GM19238 (cell line): ENCODE results near the gene MCM6.
"Not testable (repeated sequence)": the region's sequence is repeated elsewhere in the genome, so short reads cannot be mapped to it uniquely, and the experiment has no call there.

Experiments
- DNase-seq: peaks from one replicate; pipeline ENCODE4 v3.0.0; 2011; ENCODE audit warnings: low spot score; ENCODE audit not compliant: insufficient read length

MCM6 gene

DNA sequence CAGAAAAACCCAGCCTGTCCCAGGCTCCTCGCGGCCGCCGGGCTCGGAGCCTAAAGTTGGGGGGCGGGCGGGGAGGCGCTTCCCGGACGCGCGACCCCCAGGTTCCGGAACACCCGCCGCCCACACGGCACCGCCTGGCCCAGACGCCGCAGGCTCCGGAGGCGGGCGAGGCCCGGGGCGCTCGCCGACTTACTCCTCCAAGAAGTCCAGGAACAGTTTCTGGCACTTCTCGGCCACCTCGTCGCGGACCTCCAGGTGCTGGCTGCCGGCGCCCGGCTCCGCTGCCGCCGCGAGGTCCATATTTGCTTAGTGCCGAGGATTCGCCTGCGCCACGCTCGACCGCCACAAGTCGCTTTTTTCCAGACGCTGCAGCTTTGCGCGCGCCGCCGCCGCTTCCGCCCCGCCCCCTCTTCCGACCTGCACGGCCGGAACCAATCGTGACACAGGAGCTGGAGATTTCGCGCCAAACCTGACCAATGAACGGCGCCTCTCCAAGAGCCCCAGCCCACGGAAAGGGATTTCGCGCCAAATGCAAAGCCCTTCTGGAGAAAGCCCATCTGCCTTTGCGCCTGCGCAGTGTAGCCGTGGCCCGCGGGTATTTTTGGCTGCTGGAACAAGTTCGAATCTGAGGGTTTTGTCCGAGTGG is at the start of gene MCM6:
TSS of gene MCM6 (minus strand) at position 378 of the 646 bp plus-strand sequence. CDS start at position 300, 78 bp downstream.
- DNase-seq = peak; percentile 94

DNA sequence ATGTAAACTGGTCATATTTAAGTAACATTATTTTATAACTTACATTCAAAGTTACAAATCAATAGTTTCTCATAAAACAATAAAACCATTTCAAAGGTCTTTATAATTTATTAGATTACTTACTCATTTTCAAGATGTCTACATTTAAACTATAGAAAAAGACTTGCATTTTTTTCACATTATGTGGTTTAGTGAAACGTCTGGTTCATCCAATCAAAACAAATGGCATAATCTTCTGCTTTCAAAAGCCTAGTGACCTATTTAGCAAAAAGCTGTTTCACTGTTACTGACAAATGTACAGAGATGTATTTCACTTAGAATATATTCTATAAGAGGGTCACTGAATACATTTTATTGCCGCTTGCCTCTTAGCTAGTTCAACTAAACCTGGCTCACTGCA is 49.3 kb upstream of the MCM6 start:
- no peak for DNase-seq

DNA sequence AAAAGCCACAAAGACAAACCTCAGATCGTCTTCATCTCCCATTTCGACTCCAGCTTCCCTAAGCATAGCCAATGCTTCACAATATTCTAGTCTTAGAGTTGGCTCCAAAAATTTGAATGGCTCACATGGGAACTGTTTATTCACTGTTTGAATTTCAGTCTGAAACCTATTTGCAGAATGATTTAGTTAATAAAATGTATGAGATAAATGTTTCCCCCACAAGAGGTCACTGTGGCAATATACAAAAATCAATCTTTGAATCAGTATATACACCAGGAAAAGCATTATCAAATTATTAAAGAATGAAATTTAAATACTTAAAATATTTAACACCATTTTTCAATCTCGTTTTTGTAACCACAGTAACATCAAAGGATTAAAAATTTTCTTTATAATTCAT is 40.0 kb upstream of the MCM6 start:
- DNase-seq = no peak

DNA sequence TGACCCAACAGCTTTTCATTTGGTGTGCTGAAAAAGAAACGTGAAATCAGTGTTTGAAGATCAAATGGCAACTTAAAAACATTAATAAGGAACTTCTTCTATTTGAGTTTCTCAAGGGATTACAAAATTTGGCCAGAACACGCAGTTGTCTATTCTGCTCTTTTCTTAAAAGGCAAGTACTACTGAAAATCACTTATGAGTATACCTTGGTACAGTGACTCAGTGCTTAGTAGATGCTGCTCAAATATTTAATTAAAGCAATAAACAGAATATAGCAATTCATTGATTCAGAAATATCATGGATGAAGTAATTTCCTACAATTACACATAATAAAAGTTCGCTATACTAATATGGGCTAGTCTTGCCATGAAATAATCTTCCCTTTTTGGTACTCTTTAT is 38.2 kb upstream of the MCM6 start:
- DNase-seq = no peak

DNA sequence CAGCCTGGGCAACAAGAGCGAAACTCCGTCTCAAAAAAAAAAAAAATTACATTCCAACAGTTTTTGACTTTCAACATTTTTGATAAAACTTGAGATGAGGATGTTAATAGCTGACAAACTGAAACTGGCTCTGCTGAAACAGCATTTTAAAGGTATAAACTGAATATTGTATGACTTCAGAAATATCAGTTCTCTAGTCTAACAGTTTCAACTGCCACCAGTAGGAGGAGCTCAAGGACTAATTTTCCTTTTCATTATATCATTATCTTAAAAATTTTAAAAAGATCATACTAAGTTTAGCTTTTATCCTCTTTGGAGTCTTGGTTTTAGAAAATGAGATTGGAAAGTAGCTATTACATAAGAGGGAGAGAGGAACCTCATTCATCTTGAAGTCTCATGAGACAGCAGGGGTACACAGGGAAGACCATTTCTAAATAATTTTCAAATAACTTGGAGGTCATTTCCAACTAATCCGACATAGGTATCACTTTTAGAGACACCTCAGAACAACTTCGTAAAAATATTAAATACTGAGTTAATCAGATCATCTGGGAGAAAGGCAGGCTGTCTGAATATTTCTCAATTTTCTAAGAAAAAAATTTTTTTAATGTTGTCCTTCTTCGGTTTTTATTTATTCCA is 37.6 kb upstream of the MCM6 start:
- DNase-seq = no peak

DNA sequence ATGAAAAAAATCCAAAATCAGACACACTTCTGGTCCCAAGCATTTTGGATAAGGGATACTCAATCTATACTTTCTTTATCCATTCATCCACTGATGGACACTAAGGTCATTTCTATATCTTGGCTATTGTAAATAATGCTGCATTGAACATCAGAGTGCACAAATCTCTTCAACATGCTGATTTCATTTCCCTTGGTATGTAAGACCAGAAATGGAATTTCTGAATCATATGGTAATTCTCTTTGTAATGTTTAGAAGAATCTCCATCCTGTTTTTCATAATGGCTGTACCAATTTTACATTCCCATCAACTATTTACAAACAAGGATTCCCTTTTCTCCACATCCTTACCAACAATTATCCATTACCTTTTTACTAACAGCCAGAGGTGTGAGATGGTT is 33.7 kb upstream of the MCM6 start:
- no peak for DNase-seq

DNA sequence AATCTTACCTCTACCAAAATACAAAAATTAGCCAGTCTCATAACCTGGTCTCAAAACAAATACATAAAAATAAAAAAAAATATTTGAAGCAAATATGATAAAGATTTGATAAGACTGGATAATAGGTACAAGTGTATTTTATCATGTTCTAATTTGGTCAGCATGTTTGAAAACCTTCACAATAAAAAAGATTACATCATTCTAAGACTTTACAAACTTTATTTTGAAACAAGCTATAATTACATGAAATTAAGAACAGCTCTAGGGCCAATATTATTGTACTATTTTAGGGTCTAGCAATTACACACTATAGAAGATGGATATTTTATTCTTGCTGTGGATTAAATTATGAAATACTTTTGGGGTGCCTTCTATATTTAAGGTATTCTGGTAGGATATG is 29.4 kb upstream of the MCM6 start:
- no peak for DNase-seq

DNA sequence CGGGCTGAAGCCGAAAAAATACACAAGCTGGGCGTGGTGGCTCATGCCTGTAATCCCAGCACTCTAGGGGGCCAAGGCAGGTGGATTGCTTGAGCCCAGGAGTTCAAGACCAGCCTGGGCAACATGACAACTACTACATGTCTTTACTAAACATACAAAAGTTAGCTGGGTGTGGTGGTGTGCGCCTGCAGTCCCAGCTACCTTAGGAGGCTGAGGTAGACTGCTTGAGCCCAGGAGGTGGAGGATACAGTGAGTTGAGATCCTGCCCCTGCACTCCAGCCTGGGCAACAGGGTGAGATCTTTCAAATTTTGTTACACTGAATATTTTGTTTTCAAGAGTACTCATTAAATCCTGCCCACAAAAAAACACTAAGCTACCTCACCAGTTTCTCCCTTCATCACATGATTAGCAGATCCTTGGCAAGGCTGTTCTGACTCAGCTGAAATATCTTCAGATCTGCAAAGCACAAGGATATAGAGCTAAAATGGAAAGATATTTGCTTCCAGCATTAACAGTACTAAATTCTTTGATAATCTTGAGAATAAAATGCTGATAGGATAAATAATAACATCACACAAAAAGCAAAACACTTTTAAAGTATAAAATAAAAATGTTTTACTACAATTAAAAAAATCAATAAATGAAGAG is 28.2 kb upstream of the MCM6 start:
- DNase-seq = no peak

DNA sequence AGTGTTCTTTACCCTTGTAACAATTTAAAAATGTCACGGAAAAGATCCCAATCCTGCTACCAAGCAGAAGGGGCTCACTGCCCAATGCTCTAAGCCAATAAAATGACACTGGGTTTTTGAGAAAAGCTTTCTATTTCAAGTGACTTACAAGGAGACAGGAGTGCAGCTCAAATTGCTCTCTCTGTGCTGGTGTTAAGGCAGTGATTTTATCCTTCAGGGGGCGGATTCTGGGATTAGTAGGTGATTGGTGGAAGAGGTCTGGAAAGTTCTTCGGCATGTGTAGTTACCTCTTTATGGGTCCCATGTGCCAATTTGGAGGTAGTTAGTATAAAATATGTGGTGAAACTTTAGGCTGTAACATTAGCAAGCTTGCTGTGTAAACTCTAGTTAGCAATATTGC is 27.4 kb upstream of the MCM6 start:
- no peak for DNase-seq

DNA sequence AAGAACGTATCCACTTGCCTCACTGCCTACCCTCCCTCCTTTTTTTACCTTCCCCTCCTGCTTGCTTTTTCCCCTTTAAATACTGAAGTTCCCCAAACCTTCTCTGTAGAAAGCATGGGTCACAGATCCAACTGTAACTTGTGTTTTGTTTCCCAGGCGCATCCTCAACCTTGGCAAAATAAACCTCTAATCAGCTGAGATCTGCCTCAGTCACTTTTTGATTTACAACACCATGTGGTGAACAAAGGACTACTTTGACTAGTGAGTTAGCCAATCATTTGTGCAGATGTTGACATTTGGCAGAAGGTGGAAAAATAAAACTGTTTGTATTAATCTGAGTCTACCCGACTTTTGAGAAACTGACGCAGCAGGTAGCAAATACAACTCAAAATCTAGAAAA is 23.3 kb upstream of the MCM6 start:
- DNase-seq = no peak

DNA sequence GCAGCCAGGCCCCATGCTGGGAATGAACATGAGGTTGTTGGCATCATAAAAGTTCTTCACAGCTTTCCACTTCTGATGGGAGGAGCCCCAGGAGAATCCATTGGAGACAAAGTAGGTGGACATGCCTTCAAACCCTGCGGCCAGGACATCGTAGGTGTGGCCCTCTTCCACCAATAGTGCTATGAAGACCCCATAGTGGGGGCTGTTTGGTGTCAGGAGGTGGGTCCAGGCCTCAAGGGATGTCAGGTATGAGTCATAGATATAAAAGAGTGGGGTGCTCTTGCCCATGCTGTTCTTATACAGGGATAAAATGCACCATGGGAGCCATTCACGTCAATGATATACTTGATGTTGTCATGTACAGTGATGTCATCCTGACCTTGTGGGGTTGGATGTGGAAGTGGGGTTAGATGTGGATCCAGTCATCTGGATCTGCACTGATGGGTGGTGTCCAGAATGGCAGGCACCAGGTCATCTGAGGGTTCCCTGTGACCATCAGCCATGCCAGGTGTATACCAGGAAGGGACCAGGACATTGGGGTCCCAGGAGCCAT is 22.1 kb upstream of the MCM6 start:
- no peak for DNase-seq

DNA sequence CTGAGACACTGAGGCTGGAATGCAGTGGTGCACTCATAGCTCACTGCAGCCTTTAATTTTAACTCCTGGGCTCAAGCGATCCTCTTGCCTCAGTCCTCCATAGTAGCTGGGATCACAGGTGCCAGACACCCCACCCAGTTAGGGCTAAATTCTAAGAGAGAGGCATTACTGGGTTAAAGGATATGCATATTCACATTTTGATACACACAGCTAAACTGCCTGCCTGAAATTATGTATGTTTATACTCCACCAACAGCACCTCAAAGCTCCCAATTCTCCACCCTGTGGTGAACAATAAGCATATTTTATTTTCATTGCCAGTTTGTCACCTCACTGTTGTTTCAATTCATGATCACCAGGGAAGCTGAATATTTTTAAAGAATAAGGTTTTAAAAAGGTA is 18.7 kb upstream of the MCM6 start:
- DNase-seq = no peak

DNA sequence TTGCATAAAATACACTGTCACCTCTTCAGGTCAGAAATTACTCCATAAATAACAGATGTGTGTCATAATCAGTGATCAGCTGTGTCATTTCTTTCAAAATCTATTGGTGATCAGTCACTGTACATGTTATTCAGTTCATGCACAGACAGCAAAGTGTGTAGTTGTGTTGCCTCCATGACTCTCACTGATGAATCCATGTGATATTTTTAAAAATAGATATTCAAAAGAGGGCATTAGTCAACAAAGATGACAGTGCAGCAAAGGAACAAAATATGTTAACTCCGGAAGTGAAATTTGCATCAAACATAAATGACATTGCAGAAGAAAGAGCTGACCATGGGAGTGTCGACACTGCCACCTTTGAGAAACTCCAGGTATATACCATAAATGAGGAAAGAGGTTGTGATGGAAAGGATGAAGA is 17.1 kb upstream of the MCM6 start:
- DNase-seq = no peak

DNA sequence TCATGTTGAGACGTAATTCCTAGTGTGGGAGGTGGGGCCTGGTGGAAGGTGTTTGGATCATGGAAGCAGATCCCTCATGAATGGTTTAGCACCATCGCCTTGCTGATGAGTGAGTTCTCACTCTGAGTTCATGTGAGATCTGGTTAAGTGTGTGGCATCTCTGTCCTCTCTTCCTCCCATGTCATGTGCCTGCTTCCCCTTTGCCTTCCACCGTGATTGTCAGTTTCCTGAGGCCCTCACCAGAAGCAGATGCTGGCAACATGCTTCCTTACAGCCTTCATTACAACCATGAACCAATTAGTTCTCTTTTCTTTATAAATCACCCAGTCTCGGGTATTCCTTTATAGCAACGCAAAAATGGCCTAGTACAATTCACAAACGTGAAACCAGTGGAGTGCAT is 14.6 kb upstream of the MCM6 start:
- DNase-seq = no peak

DNA sequence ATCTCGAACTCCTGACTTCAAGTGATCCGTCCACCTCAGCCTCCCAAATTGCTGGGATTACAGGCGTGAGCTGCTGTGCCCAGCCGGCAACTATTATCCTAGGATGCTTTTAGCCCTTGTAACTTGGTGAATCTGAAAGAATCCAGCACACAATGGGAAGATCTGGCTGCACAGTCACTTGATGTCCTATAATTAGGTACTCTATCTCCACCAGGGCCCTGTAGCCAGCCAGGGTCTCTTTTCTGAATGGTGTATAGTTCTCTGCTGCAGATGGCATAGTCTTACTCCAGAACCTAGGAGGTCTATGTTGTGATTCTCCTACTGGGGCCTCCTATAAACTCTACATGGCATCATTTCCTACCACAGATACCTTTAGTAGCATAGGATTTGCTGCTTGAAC is 13.9 kb upstream of the MCM6 start:
- no peak for DNase-seq

DNA sequence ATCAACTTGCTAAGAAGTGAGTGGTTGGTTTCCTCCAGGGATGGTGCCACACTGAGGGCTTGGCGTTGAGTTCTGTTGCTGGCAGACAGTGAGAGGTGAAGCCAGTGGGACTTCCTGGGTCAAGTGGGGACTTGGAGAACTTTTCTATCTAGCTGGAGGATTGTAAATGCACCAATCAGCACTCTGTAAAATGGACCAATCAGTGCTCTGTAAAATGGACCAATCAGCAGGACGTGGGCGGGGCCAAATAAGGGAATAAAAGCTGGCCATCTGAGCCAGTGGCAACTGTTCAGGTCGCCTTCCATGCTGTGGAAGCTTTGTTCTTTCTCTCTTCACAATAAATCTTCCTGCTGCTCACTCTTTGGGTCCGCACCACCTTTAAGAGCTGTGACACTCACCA is 12.3 kb upstream of the MCM6 start:
- DNase-seq = not testable (repeated sequence)

DNA sequence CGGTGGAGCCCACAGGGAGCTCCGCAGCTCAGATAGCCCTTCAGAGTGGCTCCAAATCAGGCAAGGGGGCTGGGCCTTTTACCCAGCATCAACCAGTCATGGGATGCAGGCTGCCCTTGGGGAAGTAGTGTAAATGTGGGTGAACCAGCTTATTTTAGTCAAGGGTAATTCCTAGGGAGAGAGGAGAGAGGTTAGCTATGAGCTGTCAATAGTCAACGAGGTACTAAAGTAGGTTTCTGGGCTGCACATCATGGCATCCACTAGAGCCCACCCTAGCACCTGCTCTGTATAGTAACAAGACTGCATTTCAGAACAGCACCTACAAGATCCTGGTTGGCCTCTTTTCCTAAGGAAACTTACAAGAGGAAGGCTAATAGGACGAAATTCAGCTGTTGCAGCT is 9.5 kb upstream of the MCM6 start:
- DNase-seq = no peak

DNA sequence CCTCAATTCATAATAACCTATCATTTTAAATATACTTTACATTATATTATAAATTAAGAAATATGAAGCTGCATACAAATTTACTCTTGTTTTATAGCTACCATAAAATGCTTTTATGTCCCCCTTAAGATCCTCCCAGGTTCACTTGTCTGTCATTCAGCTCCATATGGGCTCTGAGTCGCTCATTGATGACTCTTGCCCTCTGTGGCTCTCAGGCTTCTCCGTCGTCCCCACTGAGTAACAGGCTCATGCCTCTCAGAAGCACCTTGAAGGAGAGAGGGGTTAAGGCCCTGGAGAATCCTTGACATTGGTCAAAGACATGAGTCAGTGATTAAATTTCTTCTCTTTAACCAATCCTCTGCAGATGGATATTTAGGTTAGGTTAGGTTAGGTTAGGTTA is 6.2 kb upstream of the MCM6 start:
- no peak for DNase-seq

DNA sequence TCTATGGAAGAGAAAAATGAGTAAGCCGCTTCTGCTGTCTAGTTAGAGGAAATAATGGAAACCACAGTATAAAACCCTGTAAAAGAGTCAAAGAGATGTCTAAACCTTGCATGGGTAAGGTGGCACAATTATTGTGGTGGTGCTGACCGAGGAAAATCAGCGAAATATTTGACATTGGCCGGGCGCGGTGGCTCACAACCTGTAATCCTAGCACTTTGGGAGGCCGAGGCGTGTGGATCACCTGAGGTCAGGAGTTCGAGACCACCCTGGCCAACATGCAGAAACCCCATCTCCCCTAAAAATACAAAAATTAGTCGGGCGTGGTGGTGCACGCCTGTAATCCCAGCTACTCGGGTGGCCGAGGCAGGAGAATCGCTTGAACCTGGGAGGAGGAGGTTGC is 527 bp upstream of the MCM6 start:
- DNase-seq = not testable (repeated sequence)

DNA sequence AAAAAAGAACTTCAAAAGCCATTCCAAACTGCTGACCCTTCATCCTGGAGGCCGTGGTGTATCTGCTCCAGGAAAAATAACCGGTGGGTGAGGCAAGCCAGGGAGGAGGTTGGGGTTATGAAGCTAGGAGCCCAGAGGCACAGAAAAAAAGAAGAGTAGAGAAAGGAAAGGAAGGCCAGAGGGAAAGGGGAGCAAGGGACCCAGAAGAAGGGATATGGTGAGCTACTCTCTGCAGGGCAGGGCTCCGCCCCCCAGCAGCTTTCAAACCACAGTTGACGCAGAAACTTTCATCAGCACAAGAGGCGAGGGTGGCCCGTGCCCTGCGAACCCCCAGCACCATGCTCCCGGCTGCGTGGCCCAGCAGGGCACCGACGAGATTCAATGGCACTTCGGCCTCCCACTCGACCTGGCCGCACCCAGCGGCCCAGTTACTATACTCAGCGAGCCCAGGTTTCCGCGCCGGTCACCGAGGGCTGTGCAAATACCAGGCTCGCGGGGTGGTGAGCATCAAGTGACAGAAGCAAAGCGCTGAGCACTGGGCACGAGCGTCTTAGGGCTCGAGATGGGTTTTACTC is 665 bp downstream of the MCM6 start:
- DNase-seq = peak; percentile 45

DNA sequence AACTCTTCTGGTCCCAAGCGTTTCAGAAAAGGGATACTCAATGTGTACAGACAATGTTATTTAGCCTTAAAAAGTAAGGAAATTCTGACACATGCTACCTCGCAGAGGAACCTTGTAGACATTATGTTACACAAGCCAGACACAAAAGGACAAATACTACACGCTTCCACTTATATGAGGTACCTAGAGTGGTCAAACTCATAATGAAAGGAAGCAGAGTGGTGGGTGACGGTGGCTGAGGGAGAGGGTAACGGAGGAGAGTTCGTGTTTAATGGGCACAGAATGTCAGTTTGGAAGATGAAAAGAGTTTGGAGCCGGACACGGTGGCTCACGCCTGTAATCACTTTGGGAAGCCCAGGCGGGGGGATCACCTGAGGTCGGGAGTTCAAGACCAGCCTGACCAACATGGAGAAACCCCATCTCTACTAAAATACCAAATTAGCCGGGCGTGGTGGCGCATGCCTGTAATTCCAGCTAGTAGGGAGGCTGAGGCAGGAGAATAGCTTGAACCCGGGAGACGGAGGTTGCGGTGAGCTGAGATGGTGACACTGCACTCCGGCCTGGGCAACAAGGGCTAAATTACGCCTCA is 1.4 kb downstream of the MCM6 start:
- no peak for DNase-seq

DNA sequence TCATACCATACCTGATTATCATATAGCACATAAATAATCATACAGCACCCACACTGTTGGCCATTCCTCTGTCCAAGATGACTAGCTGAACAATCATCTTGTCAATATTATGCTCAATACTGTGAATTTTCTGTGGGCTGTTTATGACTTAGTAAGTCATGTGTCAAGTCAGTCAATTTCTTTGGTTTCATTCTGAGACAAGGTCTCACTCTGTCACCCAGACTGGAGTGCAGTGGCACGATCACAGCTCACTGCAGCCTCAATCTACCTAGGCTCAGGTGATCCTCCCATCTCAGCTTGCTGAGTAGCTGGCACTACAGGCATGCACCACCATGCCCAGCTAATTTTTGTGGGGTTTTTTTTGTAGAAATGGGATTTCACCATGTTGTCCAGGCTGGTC is 5.7 kb downstream of the MCM6 start:
- DNase-seq = no peak
